SH-SY5Y (cell line): ENCODE measurements around the gene SLC2A6.

Experiments used
- GATA2 ChIP-seq: IDR thresholded peaks from 2 replicates; pipeline ENCODE4 v1.6.1; 2011; ENCODE audit warnings: mild to moderate bottlenecking, low read depth, low read length
- GATA3 ChIP-seq: IDR thresholded peaks from 2 replicates; pipeline ENCODE4 v1.6.1; 2011; ENCODE audit warnings: low read depth, mild to moderate bottlenecking, low read length, moderate library complexity

GRCh38 chr9:133463864-133464615 lies 14.9 kb downstream of the SLC2A6 start:
- TF ChIP-seq GATA2 (no peak), GATA3 (no peak)
